Cardiac muscle cell (in vitro differentiated cells and primary cell): ENCODE data around the gene HDAC7. TPM values are rescaled to one million over a fixed set of nuclear protein-coding genes. Genes with fewer than 3 reads are reported as not detected.

Source experiments
- DNase-seq, 2 donors: peaks; one replicate each; pipeline versions ENCODE4 v3.0.0 to v3.0.0-alpha.2; 2010 to 2017; ENCODE audit warnings: low read depth in 1 of 2, low spot score in 1 of 2
- H3K27ac ChIP-seq: fragments of 200-600 bp; sonication (generic); 2 replicates; pipeline ENCODE4 v1.5.1; 2016
- H3K27me3 ChIP-seq: fragments of 200-600 bp; sonication (generic); 2 replicates; pipeline ENCODE4 v1.6.0; 2016; ENCODE audit warnings: control low read depth
- H3K36me3 ChIP-seq: fragments of 200-600 bp; sonication (generic); 2 replicates; pipeline ENCODE4 v1.5.1; 2016; ENCODE audit warnings: control low read depth
- H3K4me1 ChIP-seq: fragments of 200-600 bp; sonication (generic); 2 replicates; pipeline ENCODE4 v1.8.1; 2017; ENCODE audit warnings: low read depth, mild to moderate bottlenecking, mixed run types
- H3K4me3 ChIP-seq: fragments of 200-600 bp; sonication (generic); 2 replicates; pipeline ENCODE4 v1.5.1; 2016; ENCODE audit warnings: mild to moderate bottlenecking
- H3K9me3 ChIP-seq: fragments of 200-600 bp; sonication (generic); 2 replicates; pipeline ENCODE4 v1.5.1; 2017; ENCODE audit warnings: low read depth, mild to moderate bottlenecking, control low read depth
- CTCF ChIP-seq: IDR thresholded peaks from 2 replicates; pipeline ENCODE4 v1.5.1; 2012; ENCODE audit warnings: low read depth, mild to moderate bottlenecking, low read length
- polyA plus RNA-seq: library from polyadenylated mRNA; unstranded; fragments of >200 nt; fragmentation: Nextera tagmentation; extraction: Ambion mirVana; gene quantifications from 2 replicates; pipeline ENCODE4 v1.2.1, GENCODE V29; 2016
- total RNA-seq: library from RNA; depleted of rRNA; stranded (reverse); fragments of >200 nt; gene quantifications from 2 replicates; pipeline ENCODE4 v1.2.3, GENCODE V29; 2016

HDAC7 gene
- total RNA-seq (43.3 and 93.0 TPM in 2 replicates), polyA plus RNA-seq (43.7 and 55.9 TPM in 2 replicates)

DNA sequence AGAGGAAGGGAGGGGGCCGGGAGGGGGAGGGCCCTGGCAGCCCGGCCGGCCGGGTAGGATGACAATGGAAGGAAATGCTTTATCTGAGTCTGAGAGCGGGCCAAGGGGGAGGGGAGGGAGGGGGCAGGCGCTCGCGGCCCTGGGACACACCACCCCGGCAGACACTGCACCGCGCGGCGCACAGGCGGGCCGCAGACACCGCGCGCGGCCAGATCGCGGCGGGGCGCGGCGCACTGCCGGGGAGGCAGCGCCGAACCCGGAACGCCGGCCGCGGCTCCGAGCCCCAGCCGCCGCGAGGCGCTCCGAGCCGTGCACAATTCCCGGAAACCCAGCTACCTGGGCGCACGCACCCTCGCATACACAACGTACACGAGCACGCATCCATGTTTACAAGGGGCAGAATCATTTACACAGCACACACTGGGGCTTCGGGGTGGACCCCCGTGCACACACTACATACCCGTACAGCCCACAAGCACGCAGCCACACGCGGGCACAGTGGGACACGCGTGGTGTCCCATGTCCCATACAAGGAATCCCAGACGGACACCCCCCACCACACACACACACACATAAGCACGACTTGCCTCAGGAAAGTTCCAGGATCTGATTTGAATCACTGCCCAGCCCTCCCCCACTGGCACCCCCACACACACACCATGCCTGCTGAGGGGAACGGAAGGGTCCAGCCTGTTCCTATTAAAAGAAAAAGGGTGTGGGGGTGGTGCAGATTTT is at the start of gene HDAC7:
Gene HDAC7, minus strand, starts transcription at position 8 of the 735 bp plus-strand sequence. CDS start 118 bp downstream, outside the sequence.
- DNase-seq, result peak; percentile 83 to 95

GRCh38 chr12:47868552-47869031 is 48.9 kb upstream of the HDAC7 start:
- no peak overlapping the region for H3K4me3 ChIP-seq
- H3K27ac ChIP-seq, result no peak overlapping the region
- H3K9me3 ChIP-seq, result no peaks in the 10 kb centered on the region
- peaks cover 12% of the 10 kb centered on the region for H3K4me1 ChIP-seq
- DNase-seq, result no peak
- TF ChIP-seq CTCF, result no peak
- no peaks in the 10 kb centered on the region for H3K36me3 ChIP-seq
- H3K27me3 ChIP-seq, result no peaks in the 10 kb centered on the region

More for the DNA sequence above, at the start of gene HDAC7:
- no peaks in the 10 kb centered on the region for H3K36me3 ChIP-seq
- peak within 1 kb of the TSS; percentile 94 for H3K27ac ChIP-seq
- H3K27me3 ChIP-seq, result no peaks in the 10 kb centered on the region
- H3K9me3 ChIP-seq, result no peaks in the 10 kb centered on the region
- peaks cover 47% of the 10 kb centered on the region for H3K4me1 ChIP-seq
- TF ChIP-seq CTCF, result no peak
- H3K4me3 ChIP-seq, result peak within 1 kb of the TSS; percentile 53

- no peak for TF ChIP-seq CTCF
- H3K27me3 ChIP-seq, result no peaks in the 10 kb centered on the region
- no peak overlapping the region for H3K27ac ChIP-seq
- no peaks in the 10 kb centered on the region for H3K36me3 ChIP-seq
- H3K4me3 ChIP-seq, result no peak overlapping the region
- DNase-seq, result no peak
- H3K4me1 ChIP-seq, result peaks cover 12% of the 10 kb centered on the region
- H3K9me3 ChIP-seq, result no peaks in the 10 kb centered on the region
Observed at GRCh38 chr12:47868041-47868440, 48.3 kb upstream of the HDAC7 start.

DNA sequence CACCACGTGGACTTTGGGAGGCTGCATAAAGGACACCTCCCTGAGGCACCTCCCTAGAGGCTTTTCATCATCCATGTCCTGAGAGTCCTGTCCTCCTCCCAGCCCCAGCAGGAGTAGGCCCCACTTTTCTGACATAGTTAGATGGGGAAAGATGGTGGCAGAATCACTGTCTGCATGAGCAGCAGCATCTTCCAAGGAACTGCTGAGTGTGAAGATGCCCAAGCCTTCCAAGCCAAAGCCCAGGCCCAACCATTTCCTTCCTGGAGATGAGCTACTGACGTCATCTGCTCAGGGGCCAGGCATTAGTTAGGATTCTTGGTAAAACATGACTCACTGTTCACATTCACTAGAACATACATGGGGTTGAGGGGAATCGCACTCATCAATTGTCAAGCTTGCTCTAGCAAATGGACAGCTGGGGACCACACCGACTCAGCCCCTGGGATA is 47.8 kb upstream of the HDAC7 start:
- H3K4me3 ChIP-seq, result no peak overlapping the region
- peaks cover 12% of the 10 kb centered on the region for H3K4me1 ChIP-seq
- no peak overlapping the region for H3K27ac ChIP-seq
- H3K9me3 ChIP-seq, result no peaks in the 10 kb centered on the region
- H3K36me3 ChIP-seq, result no peaks in the 10 kb centered on the region
- peak in 1 of 2 donors; percentile 89 for DNase-seq
- H3K27me3 ChIP-seq, result no peaks in the 10 kb centered on the region
- no peak for TF ChIP-seq CTCF

GRCh38 chr12:47864646-47865235 is 45.0 kb upstream of the HDAC7 start:
- no peak for DNase-seq
- H3K4me3 ChIP-seq, result no peak overlapping the region
- no peaks in the 10 kb centered on the region for H3K4me1 ChIP-seq
- H3K27ac ChIP-seq, result no peak overlapping the region
- no peaks in the 10 kb centered on the region for H3K27me3 ChIP-seq
- H3K36me3 ChIP-seq, result no peaks in the 10 kb centered on the region
- TF ChIP-seq CTCF, result no peak
- H3K9me3 ChIP-seq, result no peaks in the 10 kb centered on the region
